Lower lobe of right lung (tissue), 2 donors: ENCODE results near the gene GAP43. TPM values are rescaled to one million over a fixed set of nuclear protein-coding genes. Genes with fewer than 3 reads are reported as not detected.

Source experiments
- ATAC-seq, 2 donors: fragments of 200-7000 bp; cut with Tn5 transposase; one replicate each; pipeline ENCODE4 v1.9.1; 2020 to 2022; ENCODE audit warnings: mild to moderate bottlenecking in 2 of 2, moderate library complexity in 2 of 2
- DNase-seq: peaks from one replicate; pipeline ENCODE4 v3.0.0-alpha.2; 2020
- H3K27ac ChIP-seq: fragments of 200-600 bp; one replicate; pipeline ENCODE4 v1.8.0; 2022
- H3K27me3 ChIP-seq: fragments of 200-600 bp; one replicate; pipeline ENCODE4 v1.8.0; 2022; ENCODE audit warnings: low read depth
- H3K36me3 ChIP-seq: fragments of 200-600 bp; one replicate; pipeline ENCODE4 v1.8.0; 2022; ENCODE audit warnings: mild to moderate bottlenecking
- H3K4me1 ChIP-seq: fragments of 200-600 bp; one replicate; pipeline ENCODE4 v1.8.0; 2022
- H3K4me3 ChIP-seq: fragments of 200-600 bp; one replicate; pipeline ENCODE4 v1.8.0; 2022; ENCODE audit warnings: mild to moderate bottlenecking
- H3K9me3 ChIP-seq: fragments of 200-600 bp; one replicate; pipeline ENCODE4 v1.8.0; 2022
- intact Hi-C: fragments of 100-400 bp; cut with DNase I; formaldehyde crosslinking; loops from one replicate; pipeline ENCODE4 v1.11.0; 2022
- total RNA-seq: library from RNA; stranded (reverse); fragmentation: NEBNext Ultra II Directional; extraction: Animal tissue kit (Norgen Biotek cat#: 25700); gene quantifications from one replicate; pipeline ENCODE4 v1.2.1, GENCODE V29; 2021
- TF ChIP-seq, protein P1 (sequence below): fragments of 200-600 bp; IDR thresholded peaks from one replicate; pipeline ENCODE4 v1.8.0; 2022; ENCODE audit warnings: antibody characterized with exemption, mild to moderate bottlenecking
- donor health status: DM: no; HTN: yes; CAD: no; lungs with severe emphysema.

GAP43 gene
- total RNA-seq, 1 donor from 2014 or later: not detected

DNA sequence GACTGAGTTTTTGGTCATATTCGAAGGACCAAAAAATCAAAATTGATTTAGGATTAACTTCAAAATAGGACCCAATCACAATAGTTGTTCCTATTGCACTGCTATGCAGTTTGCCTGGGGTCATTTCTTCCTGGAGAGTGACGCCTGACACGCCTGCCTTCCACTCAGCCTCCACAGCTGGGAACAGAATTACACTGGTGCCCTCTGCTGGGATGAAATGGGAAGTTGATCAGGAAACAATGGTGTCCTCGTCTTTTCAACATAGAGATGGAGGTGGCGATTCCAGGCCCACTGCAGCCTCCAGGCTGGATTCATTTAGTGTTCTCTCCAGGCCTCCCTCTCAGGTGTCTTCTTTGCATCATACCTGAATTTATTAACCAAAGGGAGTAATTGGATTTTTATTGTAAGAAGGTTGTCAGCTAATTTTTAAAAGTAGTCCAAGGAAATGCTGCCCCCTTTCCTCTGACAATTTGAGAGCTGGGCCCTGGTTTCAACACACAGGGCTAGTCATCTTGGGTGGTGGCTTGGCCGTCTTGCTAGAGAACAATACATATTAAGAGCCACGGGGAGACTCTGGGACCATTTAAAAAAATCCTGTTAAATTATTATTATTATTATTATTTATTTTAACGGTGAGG lies 69.7 kb downstream of the GAP43 start:
- Histone ChIP-seq H3K36me3 (no peaks in the 10 kb centered on the region), H3K9me3 (no peaks in the 10 kb centered on the region), H3K4me1 (no peaks in the 10 kb centered on the region), H3K27ac (no peak overlapping the region), H3K4me3 (no peak overlapping the region), H3K27me3 (no peaks in the 10 kb centered on the region)
- ATAC-seq (peak; percentile 95), DNase-seq (peak; percentile 60)
- intact Hi-C loops: loop anchor here (10.0 kb wide), 1 partner anchor 478 kb away; no protein-coding TSS in a partner anchor
- TF ChIP-seq, protein P1, sequence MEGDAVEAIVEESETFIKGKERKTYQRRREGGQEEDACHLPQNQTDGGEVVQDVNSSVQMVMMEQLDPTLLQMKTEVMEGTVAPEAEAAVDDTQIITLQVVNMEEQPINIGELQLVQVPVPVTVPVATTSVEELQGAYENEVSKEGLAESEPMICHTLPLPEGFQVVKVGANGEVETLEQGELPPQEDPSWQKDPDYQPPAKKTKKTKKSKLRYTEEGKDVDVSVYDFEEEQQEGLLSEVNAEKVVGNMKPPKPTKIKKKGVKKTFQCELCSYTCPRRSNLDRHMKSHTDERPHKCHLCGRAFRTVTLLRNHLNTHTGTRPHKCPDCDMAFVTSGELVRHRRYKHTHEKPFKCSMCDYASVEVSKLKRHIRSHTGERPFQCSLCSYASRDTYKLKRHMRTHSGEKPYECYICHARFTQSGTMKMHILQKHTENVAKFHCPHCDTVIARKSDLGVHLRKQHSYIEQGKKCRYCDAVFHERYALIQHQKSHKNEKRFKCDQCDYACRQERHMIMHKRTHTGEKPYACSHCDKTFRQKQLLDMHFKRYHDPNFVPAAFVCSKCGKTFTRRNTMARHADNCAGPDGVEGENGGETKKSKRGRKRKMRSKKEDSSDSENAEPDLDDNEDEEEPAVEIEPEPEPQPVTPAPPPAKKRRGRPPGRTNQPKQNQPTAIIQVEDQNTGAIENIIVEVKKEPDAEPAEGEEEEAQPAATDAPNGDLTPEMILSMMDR: peak; percentile 80

DNA sequence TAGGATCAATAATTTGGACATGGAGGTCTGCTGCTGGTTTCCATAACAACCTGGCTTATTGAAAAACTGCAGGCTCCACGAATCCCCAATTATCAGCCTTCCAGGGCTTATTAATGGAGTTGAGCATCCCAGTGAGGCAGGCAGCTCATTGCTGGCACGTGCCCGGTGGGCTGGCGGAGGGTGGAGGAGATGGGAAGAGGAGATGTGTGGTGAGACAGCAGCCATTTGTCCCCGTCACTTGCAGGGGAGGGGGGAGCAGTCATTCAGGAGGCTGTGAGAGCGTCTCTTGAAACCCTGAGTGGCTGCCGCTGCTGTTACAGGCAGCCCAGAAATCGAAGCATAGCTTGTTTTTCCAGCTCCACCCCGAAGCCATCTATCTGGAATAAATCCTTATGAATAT lies 70.6 kb downstream of the GAP43 start:
- Histone ChIP-seq H3K36me3 (no peaks in the 10 kb centered on the region), H3K9me3 (no peaks in the 10 kb centered on the region), H3K4me3 (no peak overlapping the region), H3K27me3 (no peaks in the 10 kb centered on the region), H3K27ac (no peak overlapping the region), H3K4me1 (no peaks in the 10 kb centered on the region)
- intact Hi-C loops: loop anchor here (10.0 kb wide), 1 partner anchor 479 kb away; no protein-coding TSS in a partner anchor
- TF ChIP-seq, protein P1: no peak
- no peak for DNase-seq
- ATAC-seq: no peak

DNA sequence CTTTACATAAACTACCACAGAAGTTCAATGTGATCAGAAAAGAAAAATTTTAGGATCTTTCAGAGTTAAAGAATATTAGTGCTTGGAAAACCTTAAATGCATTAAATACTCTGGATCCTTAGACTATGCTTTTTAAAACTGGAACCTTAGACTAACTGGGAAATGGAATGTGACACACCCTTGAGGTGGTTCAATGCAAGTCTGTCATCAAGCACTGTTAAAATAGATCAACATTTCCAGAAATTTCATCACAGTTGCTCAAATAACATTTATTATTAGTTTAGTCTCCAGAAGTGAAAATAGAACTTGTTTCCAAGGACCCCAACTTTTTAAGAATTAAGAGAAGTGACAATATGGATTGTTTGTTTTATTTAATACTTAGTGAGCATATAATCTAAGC lies 71.8 kb downstream of the GAP43 start:
- ATAC-seq: no peak
- Histone ChIP-seq H3K4me3 (no peak overlapping the region), H3K4me1 (no peaks in the 10 kb centered on the region), H3K27me3 (no peaks in the 10 kb centered on the region), H3K27ac (no peak overlapping the region), H3K9me3 (no peaks in the 10 kb centered on the region), H3K36me3 (no peaks in the 10 kb centered on the region)
- no peak for DNase-seq
- TF ChIP-seq, protein P1: no peak
- intact Hi-C loops: loop anchor here (10.0 kb wide), 1 partner anchor 480 kb away; no protein-coding TSS in a partner anchor

DNA sequence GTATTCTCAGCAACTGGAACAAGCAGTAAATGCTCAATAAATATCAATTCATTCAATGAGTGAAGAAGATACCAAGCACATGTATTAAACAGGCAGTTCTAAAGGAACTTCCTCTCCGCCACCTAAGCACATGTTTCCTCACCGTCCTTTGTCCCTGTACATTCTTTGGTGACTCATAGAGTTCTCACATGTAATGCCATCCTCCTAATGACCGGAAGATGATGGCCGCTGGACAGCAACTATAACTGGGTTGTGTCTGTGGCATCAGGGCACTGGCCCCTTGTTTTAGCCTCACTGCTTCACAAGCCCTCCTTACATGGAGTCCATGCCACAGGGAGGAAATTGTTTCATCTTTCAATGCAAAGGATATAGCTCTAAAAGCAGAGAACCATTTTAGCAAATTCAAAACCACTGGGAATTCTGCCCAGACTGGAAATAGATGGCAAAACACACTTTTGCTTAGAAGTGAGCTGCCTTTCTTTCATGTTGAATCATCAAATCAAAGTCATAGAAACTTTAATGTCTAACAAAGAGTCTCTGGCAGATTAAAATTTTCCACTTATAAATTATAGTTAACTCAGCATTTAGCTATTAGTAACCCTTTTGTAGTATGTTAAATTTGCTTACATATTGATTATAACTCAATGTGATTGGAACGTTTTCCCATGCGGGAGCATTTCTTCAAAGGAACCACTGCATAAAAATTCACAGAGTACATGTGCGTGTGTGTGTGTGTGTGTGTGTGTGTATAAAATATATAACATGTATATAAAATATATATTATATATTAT lies 74.1 kb downstream of the GAP43 start:
- no peaks in the 10 kb centered on the region for H3K27me3 ChIP-seq
- no peaks in the 10 kb centered on the region for H3K36me3 ChIP-seq
- no peaks in the 10 kb centered on the region for H3K9me3 ChIP-seq
- H3K4me1 ChIP-seq: no peaks in the 10 kb centered on the region
- DNase-seq (no peak), ATAC-seq (no peak)
- intact Hi-C loops: loop anchor here (10.0 kb wide), 1 partner anchor 483 kb away; no protein-coding TSS in a partner anchor
- TF ChIP-seq, protein P1: no peak
- no peak overlapping the region for H3K27ac ChIP-seq
- no peak overlapping the region for H3K4me3 ChIP-seq

DNA sequence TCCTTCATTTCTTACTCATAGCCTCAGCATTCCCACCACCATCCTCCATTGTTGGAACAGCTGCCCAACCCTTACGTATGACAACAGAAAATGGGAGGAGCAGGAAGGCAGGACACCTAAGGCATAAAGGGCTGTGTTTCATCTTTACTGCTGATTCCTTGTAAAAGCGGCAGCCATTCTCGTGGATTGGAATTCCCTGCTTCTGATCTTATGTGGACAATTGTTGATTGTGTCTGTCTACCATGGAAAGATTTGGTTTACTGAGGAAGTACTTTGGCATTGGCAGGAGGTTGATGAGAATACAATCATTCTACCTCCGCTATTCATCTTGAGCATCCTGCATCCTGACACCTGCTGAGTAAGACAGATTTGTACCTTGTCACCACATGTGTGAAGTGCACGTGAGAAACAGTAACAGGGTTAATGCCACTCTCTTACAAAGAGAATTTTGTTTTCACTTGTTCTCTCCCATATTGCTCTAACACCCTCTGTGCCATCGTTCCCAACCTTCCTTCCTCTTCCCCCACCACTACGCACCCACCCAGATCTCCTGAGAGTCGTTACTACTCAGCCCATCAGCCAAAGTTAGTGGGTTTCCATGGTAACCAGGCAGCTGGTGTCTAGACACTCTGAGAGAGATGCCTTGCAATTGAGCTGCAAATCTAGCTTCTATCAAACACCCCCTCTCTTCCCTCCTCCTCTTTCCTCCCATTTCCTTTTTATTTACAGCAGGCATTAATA lies 75.7 kb downstream of the GAP43 start:
- intact Hi-C loops: loop anchor here (10.0 kb wide), 1 partner anchor 484 kb away; no protein-coding TSS in a partner anchor
- no peaks in the 10 kb centered on the region for H3K4me1 ChIP-seq
- no peak for ATAC-seq
- no peaks in the 10 kb centered on the region for H3K36me3 ChIP-seq
- TF ChIP-seq, protein P1: no peak
- no peak overlapping the region for H3K27ac ChIP-seq
- H3K4me3 ChIP-seq: no peak overlapping the region
- no peaks in the 10 kb centered on the region for H3K9me3 ChIP-seq
- DNase-seq: no peak
- no peaks in the 10 kb centered on the region for H3K27me3 ChIP-seq
